ENCODE results near the gene KRT13. TPM values are rescaled to one million over a fixed set of nuclear protein-coding genes. Genes with fewer than 3 reads are reported as not detected.
A peak's percentile ranks its signal among the peaks of the same experiment; 100 is the strongest.

The KRT13 gene
- total and polyA plus RNA-seq, 2 of the 4 experiments (the other 2 are of a cell fraction): 0.18 to 0.56 TPM

DNA sequence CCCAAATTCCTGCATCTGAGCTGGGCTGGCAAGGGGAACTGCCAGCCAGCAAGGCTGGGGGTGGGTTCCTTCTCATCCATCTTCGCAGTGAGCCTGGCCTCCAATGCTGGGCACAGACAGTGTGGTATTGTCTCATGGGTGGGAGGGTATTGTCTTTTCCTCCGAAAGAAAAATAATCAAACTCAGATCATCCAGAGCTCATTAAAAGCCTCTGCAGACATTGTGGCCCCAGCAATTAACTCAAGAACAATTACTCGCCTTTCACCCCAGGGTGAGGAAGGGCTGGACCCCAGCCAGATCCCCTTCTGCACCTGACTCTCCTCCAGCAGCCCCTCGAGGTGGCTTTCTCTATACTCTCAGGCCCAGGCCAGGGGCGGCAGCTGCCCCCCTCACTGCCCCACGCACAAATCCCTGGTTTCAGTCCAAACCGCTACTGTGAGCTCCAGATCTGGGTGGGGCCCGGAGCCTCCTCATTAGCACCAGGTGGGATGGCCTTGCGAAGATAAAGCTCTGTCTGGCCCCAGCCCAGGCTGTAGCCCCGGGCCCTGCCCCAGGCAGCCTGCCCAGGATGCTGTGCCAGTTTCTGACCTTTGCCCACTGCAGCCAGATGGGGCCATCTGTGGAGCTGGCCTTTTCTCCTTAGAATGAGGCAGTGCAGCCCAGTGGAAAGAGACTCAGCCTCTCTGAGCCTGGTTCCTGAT is 15.6 kb upstream of the KRT13 start:
- ATAC-seq (ENCODE audit: low read depth): no peak
- Histone ChIP-seq H3K9me1 (ENCODE audit: insufficient read depth, low read length) (peaks cover 8% of the 10 kb centered on the region; the same call in 1 of the 2 replicates), H4K8ac (ENCODE audit: low read depth in 2 of 2, low read length in 2 of 2) (peak overlapping the region; percentile 46 to 82), H3K9me3 (ENCODE audit: control insufficient read depth, insufficient read depth, low read length) (no peaks in the 10 kb centered on the region), H3K4me2 (ENCODE audit: low read depth, low read length) (no peak overlapping the region), H3K4me1 (ENCODE audit: control insufficient read depth, insufficient read depth, low read length) (peaks cover 27% of the 10 kb centered on the region), H3K4me3 (ENCODE audit: insufficient read depth, low read depth, low read length) (no peak overlapping the region), H2BK5ac (ENCODE audit: low read depth, low read length, poor library complexity, severe bottlenecking) (peak overlapping the region; percentile 68), H3K18ac (ENCODE audit: low read depth, low read length) (peak overlapping the region; percentile 57; the same call in 1 of the 2 replicates), H2AK9ac (replicated peaks; ENCODE audit: low read depth, low read length, poor library complexity) (peak overlapping the region; percentile 66), H3K23ac (ENCODE audit: low read depth, low read length) (peak overlapping the region; percentile 77; the same call in 1 of the 2 replicates), H2BK15ac (ENCODE audit: low read depth, low read length) (peak overlapping the region; percentile 73; the same call in 1 of the 3 replicates), H3K14ac (replicated peaks; ENCODE audit: low read depth, low read length) (peak overlapping the region; percentile 77), H4K5ac (ENCODE audit: low read depth, low read length) (peak overlapping the region; percentile 80; the same call in 1 of the 2 replicates), H4K91ac (ENCODE audit: insufficient read depth, low read depth, low read length) (peak overlapping the region; percentile 80), H2AFZ (replicated peaks; ENCODE audit: low read length, poor library complexity) (peak overlapping the region; percentile 40), H3K36me3 (ENCODE audit: control insufficient read depth, insufficient read depth, low read length) (no peaks in the 10 kb centered on the region), H3K27me3 (ENCODE audit: control insufficient read depth, insufficient read depth, low read length) (no peaks in the 10 kb centered on the region), H2BK120ac (ENCODE audit: low read depth, low read length) (peak overlapping the region; percentile 83), H3K9ac (ENCODE audit: low read depth, low read length) (no peak overlapping the region), H3K56ac (ENCODE audit: extremely low read depth, insufficient read depth, low read length) (no peak overlapping the region), H4K20me1 (ENCODE audit: insufficient read depth, low read length) (no peaks in the 10 kb centered on the region), H3K27ac (ENCODE audit: insufficient read depth, low read length) (no peak overlapping the region; the same call in 1 of the 2 replicates), H2AK5ac (ENCODE audit: low read depth, low read length) (peak overlapping the region; percentile 96), H2BK20ac (ENCODE audit: low read depth, low read length) (peak overlapping the region; percentile 31; the same call in 1 of the 2 replicates), H3K4ac (ENCODE audit: low read depth, low read length) (peak overlapping the region; percentile 65), H3K79me1 (ENCODE audit: low read depth in 1 of 2, low read length in 2 of 2) (peaks cover 0 to 4% of the 10 kb centered on the region in 2 experiments; a peak in 1 of 4 replicates)
- in situ Hi-C loops (cut with MboI; ENCODE audit: low sequenced_read_pairs): no loop called here
- 65% methylated on average over 6 of the region's 10 CpGs; no CpG with 5 or more reads in 1 of the 2 experiments for WGBS, 2 experiments (ENCODE audit: extremely low coverage in 2 of 2, insufficient read length in 1 of 2)
- no TSS peak for BruUV-seq (replicated peaks)
- DNase-seq: no peak
- POLR2A ChIA-PET (ENCODE audit: unreplicated experiment): no interaction called here
- CTCF ChIA-PET: interaction anchor here (0.9 kb wide), 1 partner anchor 9 kb away, joined by 3 read pairs; no protein-coding TSS in a partner anchor
- no peak for TF ChIP-seq SMC3 (IDR thresholded peaks at IDR 0.05; ENCODE audit: low read depth, low read length)
- TF ChIP-seq, protein P1, sequence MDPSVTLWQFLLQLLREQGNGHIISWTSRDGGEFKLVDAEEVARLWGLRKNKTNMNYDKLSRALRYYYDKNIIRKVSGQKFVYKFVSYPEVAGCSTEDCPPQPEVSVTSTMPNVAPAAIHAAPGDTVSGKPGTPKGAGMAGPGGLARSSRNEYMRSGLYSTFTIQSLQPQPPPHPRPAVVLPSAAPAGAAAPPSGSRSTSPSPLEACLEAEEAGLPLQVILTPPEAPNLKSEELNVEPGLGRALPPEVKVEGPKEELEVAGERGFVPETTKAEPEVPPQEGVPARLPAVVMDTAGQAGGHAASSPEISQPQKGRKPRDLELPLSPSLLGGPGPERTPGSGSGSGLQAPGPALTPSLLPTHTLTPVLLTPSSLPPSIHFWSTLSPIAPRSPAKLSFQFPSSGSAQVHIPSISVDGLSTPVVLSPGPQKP (IDR thresholded peaks at IDR 0.05; ENCODE audit: borderline replicate concordance, low read depth, low read length): no peak
- no peak for TF ChIP-seq MAFK (IDR thresholded peaks at IDR 0.05; ENCODE audit: low read depth, low read length)
- TF ChIP-seq RCOR1 (IDR thresholded peaks at IDR 0.05; ENCODE audit: insufficient replicate concordance, low read length): no peak
- TF ChIP-seq CEBPB (IDR thresholded peaks at IDR 0.05; ENCODE audit: low read depth, low read length): no peak
- no peak for TF ChIP-seq BHLHE40 (IDR thresholded peaks at IDR 0.05; ENCODE audit: low read depth, low read length)
- TF ChIP-seq CHD1 (IDR thresholded peaks at IDR 0.05; ENCODE audit: low read depth, low read length): no peak
- intact Hi-C loops (cut with micrococcal nuclease): no loop called here
- dilution Hi-C loops (cut with HindIII; ENCODE audit: low sequenced_read_pairs, unreplicated experiment): no loop called here

Measured in IMR-90 (cell line).